ENCODE data around the gene ZCCHC8. TPM values are rescaled to one million over a fixed set of nuclear protein-coding genes. Genes with fewer than 3 reads are reported as not detected.

Gene ZCCHC8
- total and polyA plus RNA-seq, 2 donors (not counting 1 experiment from before 2014, with no cell fraction given), result 30.0 to 56.2 TPM

DNA sequence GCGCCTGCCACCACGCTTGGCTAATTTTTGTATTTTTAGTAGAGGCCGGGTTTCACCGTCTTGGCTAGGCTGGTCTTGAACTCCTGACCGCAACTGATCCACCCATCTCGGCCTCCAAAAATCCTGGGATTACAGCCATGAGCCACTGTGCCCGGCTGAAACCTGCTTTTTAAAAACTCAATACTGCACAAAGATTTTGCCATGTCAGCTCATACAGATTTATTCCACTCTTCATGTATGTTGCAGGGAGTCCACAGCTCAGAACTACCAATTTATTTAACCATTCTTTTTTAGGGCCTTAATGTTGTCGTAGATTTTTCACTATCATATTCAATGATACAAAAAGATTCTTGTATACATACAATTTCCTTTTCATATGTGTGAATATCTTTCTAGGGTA is 20.0 kb downstream of the ZCCHC8 start:
- Histone ChIP-seq H3K4me2 (replicated peaks; ENCODE audit: low read depth, low read length, poor library complexity, severe bottlenecking) (no peak overlapping the region), H2AFZ (ENCODE audit: insufficient read depth, low read depth, low read length, poor library complexity, severe bottlenecking) (no peak overlapping the region), H3K9ac (ENCODE audit: low read length) (no peak overlapping the region), H3K36me3 (replicated peaks in 1 of 2; ENCODE audit: control extremely low read depth in 1 of 2, control insufficient read depth in 1 of 2, extremely low read depth in 1 of 2, insufficient read depth in 2 of 2, low read length in 1 of 2) (peaks cover 22 to 71% of the 10 kb centered on the region in 2 experiments), H4K20me1 (ENCODE audit: control insufficient read depth, insufficient read depth, low read length, poor library complexity, severe bottlenecking) (no peaks in the 10 kb centered on the region), H3K4me3 (ENCODE audit: control extremely low read depth in 1 of 5, extremely low read depth in 1 of 5, insufficient read depth in 1 of 5, low read depth in 2 of 5, low read length in 4 of 5) (no peak overlapping the region), H3K27ac (ENCODE audit: low read length in 2 of 2) (no peak overlapping the region), H3K27me3 (replicated peaks in 1 of 4; ENCODE audit: control extremely low read depth in 1 of 4, control insufficient read depth in 3 of 4, insufficient read depth in 4 of 4, low read length in 3 of 4) (no peaks in the 10 kb centered on the region), H3K79me2 (ENCODE audit: control insufficient read depth, insufficient read depth, low read length) (peaks cover 2% of the 10 kb centered on the region), H3K9me3 (ENCODE audit: control extremely low read depth in 1 of 3, control insufficient read depth in 2 of 3, insufficient read depth in 1 of 3, low read length in 2 of 3) (no peaks in the 10 kb centered on the region), H3K4me1 (ENCODE audit: control insufficient read depth in 2 of 2, insufficient read depth in 2 of 2, low read length in 2 of 2) (no peaks in the 10 kb centered on the region)
- Mint-ChIP-seq H3K9me3 (ENCODE audit: insufficient read depth) (no peaks in the 10 kb centered on the region), H3K4me3 (no peak overlapping the region), H3K4me1 (no peaks in the 10 kb centered on the region), H3K27me3 (no peaks in the 10 kb centered on the region), H3K27ac (no peak overlapping the region)
- WGBS (ENCODE audit: insufficient coverage), result 100% methylated on average over 7 of the region's 8 CpGs
- intact Hi-C loops (cut with micrococcal nuclease), result no loop called here
- no peak for TF ChIP-seq CTCF (IDR thresholded peaks at IDR 0.05)
- no peak for TF ChIP-seq EZH2 (IDR thresholded peaks at IDR 0.05; ENCODE audit: borderline replicate concordance, insufficient read depth, low read depth, low read length, poor library complexity, severe bottlenecking)
- ChIA-PET CTCF (interaction anchor here (1.3 kb wide), 1 partner anchor 9 kb away, joined by 3 read pairs; no protein-coding TSS in a partner anchor), POLR2A (interaction anchor here (0.6 to 0.7 kb wide), 2 partner anchors 11 to 1205 kb away, joined by 3 to 9 read pairs; no protein-coding TSS in a partner anchor)
- no peak for DNase-seq
- no peak for ATAC-seq (ENCODE audit: low read depth)

- Histone ChIP-seq H3K4me1 (ENCODE audit: control insufficient read depth in 2 of 2, insufficient read depth in 2 of 2, low read length in 2 of 2) (no peaks in the 10 kb centered on the region), H3K9me3 (ENCODE audit: control extremely low read depth in 1 of 3, control insufficient read depth in 2 of 3, insufficient read depth in 1 of 3, low read length in 2 of 3) (no peaks in the 10 kb centered on the region), H3K9ac (ENCODE audit: low read length) (no peak overlapping the region), H4K20me1 (ENCODE audit: control insufficient read depth, insufficient read depth, low read length, poor library complexity, severe bottlenecking) (no peaks in the 10 kb centered on the region), H3K27ac (ENCODE audit: low read length in 2 of 2) (no peak overlapping the region), H3K79me2 (ENCODE audit: control insufficient read depth, insufficient read depth, low read length) (no peaks in the 10 kb centered on the region), H3K36me3 (replicated peaks in 1 of 2; ENCODE audit: control extremely low read depth in 1 of 2, control insufficient read depth in 1 of 2, extremely low read depth in 1 of 2, insufficient read depth in 2 of 2, low read length in 1 of 2) (peaks cover 16 to 42% of the 10 kb centered on the region in 2 experiments), H3K4me2 (replicated peaks; ENCODE audit: low read depth, low read length, poor library complexity, severe bottlenecking) (no peak overlapping the region), H3K27me3 (replicated peaks in 1 of 4; ENCODE audit: control extremely low read depth in 1 of 4, control insufficient read depth in 3 of 4, insufficient read depth in 4 of 4, low read length in 3 of 4) (no peaks in the 10 kb centered on the region), H3K4me3 (ENCODE audit: control extremely low read depth in 1 of 5, extremely low read depth in 1 of 5, insufficient read depth in 1 of 5, low read depth in 2 of 5, low read length in 4 of 5) (no peak overlapping the region), H2AFZ (ENCODE audit: insufficient read depth, low read depth, low read length, poor library complexity, severe bottlenecking) (no peak overlapping the region)
- no peak for DNase-seq
- TF ChIP-seq CTCF (IDR thresholded peaks at IDR 0.05) (no peak), EZH2 (IDR thresholded peaks at IDR 0.05; ENCODE audit: borderline replicate concordance, insufficient read depth, low read depth, low read length, poor library complexity, severe bottlenecking) (no peak)
- Mint-ChIP-seq H3K4me3 (no peak overlapping the region), H3K9me3 (ENCODE audit: insufficient read depth) (no peaks in the 10 kb centered on the region), H3K27ac (peak overlapping the region; percentile 26), H3K27me3 (no peaks in the 10 kb centered on the region), H3K4me1 (peaks cover 4% of the 10 kb centered on the region)
- intact Hi-C loops (cut with micrococcal nuclease), result no loop called here
- CTCF ChIA-PET, result interaction anchor here (1.2 to 9.1 kb wide), 3 partner anchors 51 to 84 kb away, joined by 3 to 374 read pairs (median 65); partner anchors contain the start of gene CLIP1
- POLR2A ChIA-PET, result no interaction called here
- 58% methylated on average over 2 of the region's 2 CpGs for WGBS (ENCODE audit: insufficient coverage)
- ATAC-seq (ENCODE audit: low read depth), result no peak
Observed at GRCh38 chr12:122474324-122474716, 26.4 kb downstream of the ZCCHC8 start.

Data from B cell (primary cell).